ENCODE results near the gene NOX3.

The NOX3 gene

GRCh38 chr6:155434096-155434495 is 21.5 kb downstream of the NOX3 start:
- no peak for DNase-seq (ENCODE audit: low read depth)

GRCh38 chr6:155432293-155432692 is 23.3 kb downstream of the NOX3 start:
- no peak for DNase-seq (ENCODE audit: low read depth)

- DNase-seq (ENCODE audit: low read depth): no peak
These were observed 26.2 kb downstream of the NOX3 start for GRCh38 chr6:155429321-155429893.

- DNase-seq (ENCODE audit: low read depth): no peak
These were observed 29.2 kb downstream of the NOX3 start for GRCh38 chr6:155426408-155426945.

GRCh38 chr6:155424181-155424580 is 31.5 kb downstream of the NOX3 start:
- no peak for DNase-seq (ENCODE audit: low read depth)

- no peak for DNase-seq (ENCODE audit: low read depth)
These were observed 33.0 kb downstream of the NOX3 start for GRCh38 chr6:155422635-155423034.

GRCh38 chr6:155420492-155420891 is 35.1 kb downstream of the NOX3 start:
- no peak for DNase-seq (ENCODE audit: low read depth)

GRCh38 chr6:155419161-155419560 is 36.5 kb downstream of the NOX3 start:
- DNase-seq (ENCODE audit: low read depth): no peak

GRCh38 chr6:155418017-155418761 is 37.5 kb downstream of the NOX3 start:
- DNase-seq (ENCODE audit: low read depth): peak; percentile 44

- DNase-seq (ENCODE audit: low read depth): no peak
These were observed 38.2 kb downstream of the NOX3 start for GRCh38 chr6:155417454-155417853.

GRCh38 chr6:155415953-155416352 is 39.7 kb downstream of the NOX3 start:
- no peak for DNase-seq (ENCODE audit: low read depth)

- no peak for DNase-seq (ENCODE audit: low read depth)
These were observed 41.6 kb downstream of the NOX3 start for GRCh38 chr6:155414049-155414448.

- DNase-seq (ENCODE audit: low read depth): no peak
These were observed 43.3 kb downstream of the NOX3 start for GRCh38 chr6:155412335-155412734.

- DNase-seq (ENCODE audit: low read depth): no peak
These were observed 44.2 kb downstream of the NOX3 start for GRCh38 chr6:155411154-155412052.

- DNase-seq (ENCODE audit: low read depth): no peak
These were observed 46.2 kb downstream of the NOX3 start for GRCh38 chr6:155409391-155409790.

GRCh38 chr6:155408981-155409380 is 46.7 kb downstream of the NOX3 start:
- DNase-seq (ENCODE audit: low read depth): no peak

GRCh38 chr6:155408231-155408630 is 47.4 kb downstream of the NOX3 start:
- no peak for DNase-seq (ENCODE audit: low read depth)

- DNase-seq (ENCODE audit: low read depth): no peak
These were observed 48.8 kb downstream of the NOX3 start for GRCh38 chr6:155406801-155407200.

GRCh38 chr6:155404937-155405336 is 50.7 kb downstream of the NOX3 start:
- DNase-seq (ENCODE audit: low read depth): no peak

GRCh38 chr6:155402656-155403304 is 52.9 kb downstream of the NOX3 start:
- DNase-seq (ENCODE audit: low read depth): no peak

GRCh38 chr6:155400654-155400965 is 55.0 kb downstream of the NOX3 start:
- no peak for DNase-seq (ENCODE audit: low read depth)

Measured in stimulated activated CD8-positive, alpha-beta memory T cell treated with anti-CD3 and anti-CD28 coated beads, Interleukin-12 subunit alpha, Interleukin-12 subunit beta, amount 100 ng/mL, for 1 hour (primary cell).